Gastrocnemius medialis (tissue), 4 donors: ENCODE measurements around the gene UNC5CL. TPM values are rescaled to one million over a fixed set of nuclear protein-coding genes. Genes with fewer than 3 reads are reported as not detected.

Source experiments
- ATAC-seq, 2 donors: fragments of 150-250 bp; one replicate each; pipeline ENCODE4 v1.9.1; 2016
- DNase-seq, 2 donors: peaks; one replicate each; pipeline ENCODE4 v3.0.0-alpha.2; 2019
- H3K27ac ChIP-seq, 4 donors: fragments of 200-600 bp; sonication (generic); 1 replicate in 1 of 4; 2 replicates in 3 of 4; pipeline ENCODE4 v1.5.1; 2016 to 2018; ENCODE audit warnings: mild to moderate bottlenecking in 2 of 4, moderate library complexity in 1 of 4
- H3K27me3 ChIP-seq, 3 donors: fragments of 200-600 bp; sonication (generic) in 2 of 3; 1 replicate in 1 of 3; 2 replicates in 2 of 3; pipeline versions ENCODE4 v1.5.1 to v1.6.0; 2016 to 2019; ENCODE audit warnings: mild to moderate bottlenecking in 1 of 3, moderate library complexity in 1 of 3
- H3K36me3 ChIP-seq, 2 donors: fragments of 200-600 bp; sonication (generic) in 1 of 2; one replicate each; pipeline ENCODE4 v1.5.1; 2017 to 2018
- H3K4me1 ChIP-seq, 2 donors: fragments of 200-600 bp; sonication (generic) in 1 of 2; one replicate each; pipeline ENCODE4 v1.5.1; 2016 to 2017; ENCODE audit warnings: mild to moderate bottlenecking in 2 of 2
- H3K4me3 ChIP-seq, 4 donors: fragments of 200-600 bp; sonication (generic) in 3 of 4; 1 replicate in 1 of 4; 2 replicates in 3 of 4; pipeline ENCODE4 v1.5.1; 2016 to 2019; ENCODE audit warnings: mild to moderate bottlenecking in 2 of 4
- H3K9me3 ChIP-seq, 3 donors: fragments of 200-600 bp; sonication (generic) in 2 of 3; 1 replicate in 1 of 3; 2 replicates in 2 of 3; pipeline ENCODE4 v1.5.1; 2016 to 2019
- POLR2A ChIP-seq, 2 donors: fragments of 450-650 bp; IDR thresholded peaks; one replicate each; pipeline ENCODE4 v1.6.1; 2017; ENCODE audit warnings: antibody characterized with exemption in 2 of 2, mild to moderate bottlenecking in 2 of 2, moderate library complexity in 2 of 2
- in situ Hi-C, 4 donors: fragments of 200-750 bp; cut with MboI; loops; one replicate each; pipeline versions ENCODE4 v1.15.0 to v1.8.0; 2017; ENCODE audit warnings: low sequenced_read_pairs in 4 of 4
- intact Hi-C: fragments of 100-400 bp; cut with DNase I; formaldehyde crosslinking; loops from one replicate; pipeline ENCODE4 v1.15.1; 2023; ENCODE audit warnings: low total_unique reads
- total RNA-seq, 4 donors: library from RNA; depleted of rRNA; stranded (reverse); fragments of >200 nt; gene quantifications; one replicate each; pipeline versions ENCODE4 v1.1.0 to v1.2.3, GENCODE V29; 2016
- TF ChIP-seq, protein P1 (sequence below), 5 experiments: fragments of 450-650 bp in 3 of 5; fragments of 200-600 bp in 2 of 5; sonication (generic) in 2 of 5; IDR thresholded peaks in 4 of 5; conservative IDR thresholded peaks in 1 of 5; 1 replicate in 4 of 5; 2 replicates in 1 of 5; pipeline ENCODE4 v1.5.1; 2016 to 2019; ENCODE audit warnings: antibody characterized with exemption in 5 of 5, mild to moderate bottlenecking in 3 of 5, moderate library complexity in 3 of 5

Gene UNC5CL, protein sequence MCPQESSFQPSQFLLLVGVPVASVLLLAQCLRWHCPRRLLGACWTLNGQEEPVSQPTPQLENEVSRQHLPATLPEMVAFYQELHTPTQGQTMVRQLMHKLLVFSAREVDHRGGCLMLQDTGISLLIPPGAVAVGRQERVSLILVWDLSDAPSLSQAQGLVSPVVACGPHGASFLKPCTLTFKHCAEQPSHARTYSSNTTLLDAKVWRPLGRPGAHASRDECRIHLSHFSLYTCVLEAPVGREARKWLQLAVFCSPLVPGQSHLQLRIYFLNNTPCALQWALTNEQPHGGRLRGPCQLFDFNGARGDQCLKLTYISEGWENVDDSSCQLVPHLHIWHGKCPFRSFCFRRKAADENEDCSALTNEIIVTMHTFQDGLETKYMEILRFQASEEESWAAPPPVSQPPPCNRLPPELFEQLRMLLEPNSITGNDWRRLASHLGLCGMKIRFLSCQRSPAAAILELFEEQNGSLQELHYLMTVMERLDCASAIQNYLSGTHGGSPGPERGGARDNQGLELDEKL
- total RNA-seq: under 1 TPM; 0.20 to 0.52 (median 0.29) TPM

DNA sequence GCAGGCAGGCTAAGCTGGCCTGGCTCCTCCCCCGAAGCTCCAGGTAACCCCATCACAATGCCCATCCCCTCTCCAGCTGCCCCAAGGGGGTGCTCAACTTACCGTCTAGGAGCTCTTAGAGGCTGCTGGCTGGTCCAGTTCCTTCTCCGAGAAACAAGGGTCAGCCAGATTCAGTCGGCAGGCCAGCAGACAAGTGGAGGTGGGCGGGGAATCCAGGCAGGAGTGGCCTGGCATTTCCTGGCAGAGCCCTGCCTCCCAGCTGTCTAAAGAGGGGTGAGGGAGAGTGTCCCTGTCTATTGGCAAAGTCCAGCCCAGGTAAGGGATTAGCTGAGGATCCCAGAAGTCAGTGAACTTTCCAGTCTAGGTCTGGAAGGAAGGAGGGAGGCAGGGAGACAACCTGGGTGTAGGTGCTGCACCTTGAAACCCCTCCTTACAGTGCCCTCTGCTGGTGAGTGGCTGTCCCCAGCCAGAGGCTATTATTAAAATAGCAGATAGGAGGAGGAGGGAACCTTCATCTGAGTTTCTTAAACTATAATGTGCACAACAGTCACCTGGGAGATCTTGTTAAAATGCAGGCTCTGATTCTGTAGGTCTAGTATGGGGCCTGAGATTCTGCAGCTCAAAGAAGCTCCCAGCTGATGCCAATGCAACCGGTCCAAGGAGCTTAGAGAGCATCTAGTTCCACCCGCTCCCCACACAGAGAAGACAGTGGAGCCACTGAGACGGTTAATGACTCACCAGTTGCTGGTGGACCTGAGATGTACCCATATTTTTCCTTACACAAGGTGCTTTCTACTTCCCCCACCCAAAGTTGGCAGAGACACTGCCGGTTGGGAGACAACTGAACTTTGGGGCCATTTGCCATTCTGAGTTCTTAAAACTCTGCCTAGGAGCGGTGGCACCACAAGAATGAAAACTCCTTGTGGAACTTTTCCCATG, at the start of gene UNC5CL:
Gene UNC5CL, minus strand, starts transcription at position 162 of the 939 bp plus-strand sequence. CDS start 4,147 bp downstream, outside the sequence.
- Histone ChIP-seq H3K4me1 (peaks cover 6 to 19% of the 10 kb centered on the region in 2 donors), H3K4me3 (no peak within 1 kb of the TSS), H3K27me3 (no peaks in the 10 kb centered on the region), H3K9me3 (no peaks in the 10 kb centered on the region), H3K27ac (no peak within 1 kb of the TSS), H3K36me3 (no peaks in the 10 kb centered on the region)
- TF ChIP-seq POLR2A (IDR thresholded peaks at IDR 0.05): no peak
- TF ChIP-seq, protein P1, sequence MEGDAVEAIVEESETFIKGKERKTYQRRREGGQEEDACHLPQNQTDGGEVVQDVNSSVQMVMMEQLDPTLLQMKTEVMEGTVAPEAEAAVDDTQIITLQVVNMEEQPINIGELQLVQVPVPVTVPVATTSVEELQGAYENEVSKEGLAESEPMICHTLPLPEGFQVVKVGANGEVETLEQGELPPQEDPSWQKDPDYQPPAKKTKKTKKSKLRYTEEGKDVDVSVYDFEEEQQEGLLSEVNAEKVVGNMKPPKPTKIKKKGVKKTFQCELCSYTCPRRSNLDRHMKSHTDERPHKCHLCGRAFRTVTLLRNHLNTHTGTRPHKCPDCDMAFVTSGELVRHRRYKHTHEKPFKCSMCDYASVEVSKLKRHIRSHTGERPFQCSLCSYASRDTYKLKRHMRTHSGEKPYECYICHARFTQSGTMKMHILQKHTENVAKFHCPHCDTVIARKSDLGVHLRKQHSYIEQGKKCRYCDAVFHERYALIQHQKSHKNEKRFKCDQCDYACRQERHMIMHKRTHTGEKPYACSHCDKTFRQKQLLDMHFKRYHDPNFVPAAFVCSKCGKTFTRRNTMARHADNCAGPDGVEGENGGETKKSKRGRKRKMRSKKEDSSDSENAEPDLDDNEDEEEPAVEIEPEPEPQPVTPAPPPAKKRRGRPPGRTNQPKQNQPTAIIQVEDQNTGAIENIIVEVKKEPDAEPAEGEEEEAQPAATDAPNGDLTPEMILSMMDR (IDR thresholded peaks at IDR 0.05 in 4 of 5, conservative IDR thresholded peaks at IDR 0.05 in 1 of 5): peak; percentile 43 to 81 (median 68)
- intact Hi-C loops: no loop called here
- DNase-seq: peak in 1 of 2 donors; percentile 55
- in situ Hi-C loops: loop anchor here in 1 of 4 donors (25.0 kb wide), 1 partner anchor 1052 kb away; no protein-coding TSS in a partner anchor
- ATAC-seq: peak; percentile 62 to 71

DNA sequence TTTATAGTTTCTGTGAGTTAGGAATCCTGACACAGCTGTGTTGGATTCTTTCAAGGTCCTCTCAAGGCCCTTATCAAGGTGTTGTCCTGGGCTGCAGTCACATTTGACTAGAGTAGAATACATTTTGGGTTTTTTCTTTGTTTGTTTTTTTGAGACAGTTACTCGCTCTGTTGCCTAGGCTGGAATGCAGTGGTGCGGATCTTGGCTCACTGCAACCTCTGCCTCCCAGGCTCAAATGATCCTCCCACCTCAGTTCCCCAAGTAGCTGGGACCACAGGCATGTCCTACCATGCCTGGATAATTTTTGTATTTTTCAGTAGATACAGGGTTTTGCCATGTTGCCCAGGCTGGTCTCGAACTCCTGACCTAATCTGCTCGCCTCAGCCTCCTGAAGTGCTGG, 49.4 kb upstream of the UNC5CL start:
- H3K27me3 ChIP-seq: no peaks in the 10 kb centered on the region
- H3K4me1 ChIP-seq: no peaks in the 10 kb centered on the region
- in situ Hi-C loops: no loop called here

DNA sequence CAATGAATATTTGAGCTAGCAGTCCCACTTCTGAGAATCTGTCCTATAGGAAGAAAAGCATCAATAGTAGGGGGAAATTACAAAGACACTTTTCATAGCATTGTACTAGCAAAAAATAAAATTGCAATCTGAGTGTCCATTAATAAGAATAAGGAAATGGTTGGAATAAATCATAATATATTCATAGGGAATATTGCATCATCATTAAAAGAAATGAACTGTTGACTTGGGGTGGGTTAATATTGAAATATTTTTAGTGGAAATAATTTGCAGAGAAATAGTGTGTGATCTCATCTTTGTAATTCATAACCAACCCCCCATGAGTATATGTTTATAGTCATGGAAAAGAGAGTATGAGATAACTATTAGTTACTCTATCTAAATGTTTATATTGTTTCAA, 46.2 kb upstream of the UNC5CL start:
- Histone ChIP-seq H3K27me3 (no peaks in the 10 kb centered on the region), H3K27ac (no peak overlapping the region), H3K4me1 (no peaks in the 10 kb centered on the region), H3K9me3 (no peaks in the 10 kb centered on the region), H3K36me3 (peaks cover 0 to 56% of the 10 kb centered on the region in 2 donors), H3K4me3 (no peak overlapping the region)
- intact Hi-C loops (no loop called here), in situ Hi-C loops (no loop called here)
- TF ChIP-seq, protein P1 (IDR thresholded peaks at IDR 0.05 in 4 of 5, conservative IDR thresholded peaks at IDR 0.05 in 1 of 5): no peak
- TF ChIP-seq POLR2A (IDR thresholded peaks at IDR 0.05): no peak
- ATAC-seq (no peak), DNase-seq (no peak)

More for the DNA sequence above, 49.4 kb upstream of the UNC5CL start:
- intact Hi-C loops: no loop called here
- TF ChIP-seq POLR2A (IDR thresholded peaks at IDR 0.05): no peak
- TF ChIP-seq, protein P1 (IDR thresholded peaks at IDR 0.05 in 4 of 5, conservative IDR thresholded peaks at IDR 0.05 in 1 of 5): no peak
- Histone ChIP-seq H3K36me3 (peaks cover 0 to 73% of the 10 kb centered on the region in 2 donors), H3K4me3 (no peak overlapping the region), H3K27ac (no peak overlapping the region), H3K9me3 (no peaks in the 10 kb centered on the region)
- ATAC-seq (no peak), DNase-seq (no peak)

DNA sequence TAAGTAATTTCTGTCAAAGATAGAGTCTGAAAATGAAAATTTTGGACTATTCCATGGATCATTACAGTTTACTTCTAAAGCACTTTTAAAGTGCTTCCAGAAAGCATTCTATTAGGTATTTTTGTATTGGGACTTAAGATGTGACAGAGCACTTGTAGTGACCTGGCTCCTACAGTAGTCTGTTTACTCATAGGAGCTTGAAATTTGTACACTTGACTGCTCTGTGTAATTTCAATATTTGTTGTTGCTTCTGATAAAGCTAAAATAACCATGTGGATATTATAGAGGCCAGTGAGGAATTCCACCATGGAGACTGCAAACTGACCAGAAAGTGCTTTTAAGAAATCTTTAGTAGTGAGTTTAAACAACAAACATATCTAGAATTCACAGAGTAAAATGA, 44.1 kb upstream of the UNC5CL start:
- in situ Hi-C loops: no loop called here
- H3K36me3 ChIP-seq: peaks cover 0 to 52% of the 10 kb centered on the region in 2 donors

More for the DNA sequence above, 44.1 kb upstream of the UNC5CL start:
- DNase-seq (no peak), ATAC-seq (no peak)
- Histone ChIP-seq H3K9me3 (no peaks in the 10 kb centered on the region), H3K4me1 (no peaks in the 10 kb centered on the region), H3K27me3 (no peaks in the 10 kb centered on the region), H3K27ac (no peak overlapping the region), H3K4me3 (no peak overlapping the region)
- TF ChIP-seq, protein P1 (IDR thresholded peaks at IDR 0.05 in 4 of 5, conservative IDR thresholded peaks at IDR 0.05 in 1 of 5): no peak
- TF ChIP-seq POLR2A (IDR thresholded peaks at IDR 0.05): no peak
- intact Hi-C loops: no loop called here
